A549 (cell line): ENCODE data around the gene MACF1.

Source experiments
- BCL3 ChIP-seq: fragments of >200 bp; sonication (Bioruptor Twin); formaldehyde crosslinking; IDR thresholded peaks from 3 replicates; pipeline ENCODE4 v1.6.1; 2016
- CTCF ChIP-seq: fragments of >200 bp; sonication (Bioruptor Twin); formaldehyde crosslinking; IDR thresholded peaks from 3 replicates; pipeline ENCODE4 v1.5.1; 2016
- EP300 ChIP-seq, 2 experiments: fragments of >200 bp; sonication (Bioruptor Twin); formaldehyde crosslinking; IDR thresholded peaks; 2 replicates in 1 of 2; 3 replicates in 1 of 2; pipeline ENCODE4 v1.6.1; 2016 to 2017
- FOSL2 ChIP-seq, 2 experiments: fragments of 450-650 bp in 1 of 2; fragments of >200 bp in 1 of 2; sonication (Bioruptor Twin) in 1 of 2; formaldehyde crosslinking; IDR thresholded peaks; 2 replicates each; pipeline versions ENCODE4 v1.5.0 to v1.6.1; 2016 to 2020; ENCODE audit warnings: mild to moderate bottlenecking in 1 of 2, moderate library complexity in 1 of 2
- HOXB5 ChIP-seq: fragments of 250-450 bp; sonication (Bioruptor Pico); IDR thresholded peaks from 2 replicates; pipeline ENCODE4 v1.5.0; 2020; ENCODE audit warnings: mild to moderate bottlenecking, moderate library complexity
- MAZ ChIP-seq: fragments of 150-350 bp; IDR thresholded peaks from 2 replicates; pipeline ENCODE4 v1.6.1; 2014; ENCODE audit warnings: antibody characterized with exemption, low read depth, low read length, borderline replicate concordance
- RFX5 ChIP-seq: fragments of 450-650 bp; IDR thresholded peaks from 2 replicates; pipeline ENCODE4 v1.7.1; 2014; ENCODE audit warnings: antibody characterized with exemption, mild to moderate bottlenecking, moderate library complexity
- TF ChIP-seq, protein P1 (sequence below): fragments of 150-350 bp; IDR thresholded peaks from 2 replicates; pipeline ENCODE4 v1.6.1; 2014; ENCODE audit warnings: low read depth, mild to moderate bottlenecking, low read length
- TF ChIP-seq, protein P2 (sequence below): fragments of 250-450 bp; sonication (Bioruptor Pico); IDR thresholded peaks from 2 replicates; pipeline ENCODE4 v1.5.0; 2021; ENCODE audit warnings: mild to moderate bottlenecking, moderate library complexity, borderline replicate concordance

- TF ChIP-seq BCL3 (no peak), CTCF (no peak), MAZ (no peak), EP300 (IDR thresholded peaks at IDR 0.05) (no peak), RFX5 (no peak), FOSL2 (IDR thresholded peaks at IDR 0.05) (no peak), FOSL2 (CRISPR knock-in tag; IDR thresholded peaks at IDR 0.05) (no peak), HOXB5 (no peak)
- TF ChIP-seq, protein P1, sequence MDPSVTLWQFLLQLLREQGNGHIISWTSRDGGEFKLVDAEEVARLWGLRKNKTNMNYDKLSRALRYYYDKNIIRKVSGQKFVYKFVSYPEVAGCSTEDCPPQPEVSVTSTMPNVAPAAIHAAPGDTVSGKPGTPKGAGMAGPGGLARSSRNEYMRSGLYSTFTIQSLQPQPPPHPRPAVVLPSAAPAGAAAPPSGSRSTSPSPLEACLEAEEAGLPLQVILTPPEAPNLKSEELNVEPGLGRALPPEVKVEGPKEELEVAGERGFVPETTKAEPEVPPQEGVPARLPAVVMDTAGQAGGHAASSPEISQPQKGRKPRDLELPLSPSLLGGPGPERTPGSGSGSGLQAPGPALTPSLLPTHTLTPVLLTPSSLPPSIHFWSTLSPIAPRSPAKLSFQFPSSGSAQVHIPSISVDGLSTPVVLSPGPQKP: no peak
- TF ChIP-seq, protein P2, sequence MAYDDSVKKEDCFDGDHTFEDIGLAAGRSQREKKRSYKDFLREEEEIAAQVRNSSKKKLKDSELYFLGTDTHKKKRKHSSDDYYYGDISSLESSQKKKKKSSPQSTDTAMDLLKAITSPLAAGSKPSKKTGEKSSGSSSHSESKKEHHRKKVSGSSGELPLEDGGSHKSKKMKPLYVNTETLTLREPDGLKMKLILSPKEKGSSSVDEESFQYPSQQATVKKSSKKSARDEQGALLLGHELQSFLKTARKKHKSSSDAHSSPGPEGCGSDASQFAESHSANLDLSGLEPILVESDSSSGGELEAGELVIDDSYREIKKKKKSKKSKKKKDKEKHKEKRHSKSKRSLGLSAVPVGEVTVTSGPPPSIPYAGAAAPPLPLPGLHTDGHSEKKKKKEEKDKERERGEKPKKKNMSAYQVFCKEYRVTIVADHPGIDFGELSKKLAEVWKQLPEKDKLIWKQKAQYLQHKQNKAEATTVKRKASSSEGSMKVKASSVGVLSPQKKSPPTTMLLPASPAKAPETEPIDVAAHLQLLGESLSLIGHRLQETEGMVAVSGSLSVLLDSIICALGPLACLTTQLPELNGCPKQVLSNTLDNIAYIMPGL (CRISPR knock-in tag): no peak
These were observed 112.6 kb downstream of the MACF1 start for GRCh38 chr1:39317111-39317510.
